ENCODE data around the gene DTX4. TPM values are rescaled to one million over a fixed set of nuclear protein-coding genes. Genes with fewer than 3 reads are reported as not detected.

The DTX4 gene
- total RNA-seq, 1 experiment from 2014 or later, result 56.7 TPM

GRCh38 chr11:59182457-59183151, 10.7 kb downstream of the DTX4 start:
- CTCF ChIA-PET, result interaction anchor here (0.9 to 4.3 kb wide), 3 partner anchors 8 to 24 kb away, joined by 3 to 57 read pairs (median 26); partner anchors contain the start of gene DTX4
- Mint-ChIP-seq H3K9me3 (ENCODE audit: low read depth, unreplicated experiment) (peaks cover 1% of the 10 kb centered on the region), H3K27ac (ENCODE audit: unreplicated experiment) (no peak overlapping the region), H3K4me1 (ENCODE audit: low read depth, unreplicated experiment) (peaks cover 58% of the 10 kb centered on the region), H3K4me3 (ENCODE audit: low read depth, unreplicated experiment) (no peak overlapping the region), H3K36me3 (ENCODE audit: insufficient read depth, unreplicated experiment) (peaks cover 64% of the 10 kb centered on the region), H3K27me3 (ENCODE audit: unreplicated experiment) (no peaks in the 10 kb centered on the region)
- no TSS peak for BruUV-seq (replicated peaks)
- peak; percentile 55 for DNase-seq
- TF ChIP-seq CTCF (IDR thresholded peaks at IDR 0.05; ENCODE audit: unreplicated experiment), result peak; percentile 38
- intact Hi-C loops (cut with micrococcal nuclease; ENCODE audit: unreplicated experiment), result no loop called here

GRCh38 chr11:59183771-59184170, 11.8 kb downstream of the DTX4 start:
- H3K9me3 Mint-ChIP-seq (ENCODE audit: low read depth, unreplicated experiment), result no peaks in the 10 kb centered on the region
- CTCF ChIA-PET, result interaction anchor here (3.8 to 4.3 kb wide), 2 partner anchors 9 to 12 kb away, joined by 26 to 57 read pairs; partner anchors contain the start of gene DTX4

GRCh38 chr11:59184691-59185339, 12.9 kb downstream of the DTX4 start:
- peak overlapping the region; percentile 72 for H3K4me3 Mint-ChIP-seq (ENCODE audit: low read depth, unreplicated experiment)
- H3K27ac Mint-ChIP-seq (ENCODE audit: unreplicated experiment), result peak overlapping the region; percentile 94
- no peaks in the 10 kb centered on the region for H3K9me3 Mint-ChIP-seq (ENCODE audit: low read depth, unreplicated experiment)
- no peaks in the 10 kb centered on the region for H3K27me3 Mint-ChIP-seq (ENCODE audit: unreplicated experiment)
- TF ChIP-seq CTCF (IDR thresholded peaks at IDR 0.05; ENCODE audit: unreplicated experiment), result no peak
- no peak for DNase-seq
- H3K4me1 Mint-ChIP-seq (ENCODE audit: low read depth, unreplicated experiment), result peaks cover 69% of the 10 kb centered on the region
- peaks cover 47% of the 10 kb centered on the region for H3K36me3 Mint-ChIP-seq (ENCODE audit: insufficient read depth, unreplicated experiment)
- no TSS peak for BruUV-seq (replicated peaks)
- CTCF ChIA-PET, result interaction anchor here (1.0 to 4.3 kb wide), 7 partner anchors 10 to 985 kb away, joined by 3 to 137 read pairs (median 10); partner anchors contain the start of gene DTX4
- intact Hi-C loops (cut with micrococcal nuclease; ENCODE audit: unreplicated experiment), result loop anchor here (5.0 kb wide), 1 partner anchor 362 kb away; no protein-coding TSS in a partner anchor

More at GRCh38 chr11:59183771-59184170, 11.8 kb downstream of the DTX4 start:
- TF ChIP-seq CTCF (IDR thresholded peaks at IDR 0.05; ENCODE audit: unreplicated experiment), result no peak
- peaks cover 58% of the 10 kb centered on the region for H3K4me1 Mint-ChIP-seq (ENCODE audit: low read depth, unreplicated experiment)
- no TSS peak for BruUV-seq (replicated peaks)
- DNase-seq, result no peak
- intact Hi-C loops (cut with micrococcal nuclease; ENCODE audit: unreplicated experiment), result no loop called here
- H3K36me3 Mint-ChIP-seq (ENCODE audit: insufficient read depth, unreplicated experiment), result peaks cover 54% of the 10 kb centered on the region
- H3K4me3 Mint-ChIP-seq (ENCODE audit: low read depth, unreplicated experiment), result peak overlapping the region; percentile 30
- no peaks in the 10 kb centered on the region for H3K27me3 Mint-ChIP-seq (ENCODE audit: unreplicated experiment)
- peak overlapping the region; percentile 70 for H3K27ac Mint-ChIP-seq (ENCODE audit: unreplicated experiment)

GRCh38 chr11:59185386-59185945, 13.5 kb downstream of the DTX4 start:
- peak overlapping the region; percentile 72 for H3K4me3 Mint-ChIP-seq (ENCODE audit: low read depth, unreplicated experiment)
- H3K4me1 Mint-ChIP-seq (ENCODE audit: low read depth, unreplicated experiment), result peaks cover 75% of the 10 kb centered on the region
- H3K27ac Mint-ChIP-seq (ENCODE audit: unreplicated experiment), result peak overlapping the region; percentile 94
- peak; percentile 34 for DNase-seq
- intact Hi-C loops (cut with micrococcal nuclease; ENCODE audit: unreplicated experiment), result loop anchor here (5.0 kb wide), 1 partner anchor 362 kb away; no protein-coding TSS in a partner anchor
- TSS peak; percentile 93 for BruUV-seq (replicated peaks)
- peaks cover 46% of the 10 kb centered on the region for H3K36me3 Mint-ChIP-seq (ENCODE audit: insufficient read depth, unreplicated experiment)
- TF ChIP-seq CTCF (IDR thresholded peaks at IDR 0.05; ENCODE audit: unreplicated experiment), result no peak
- CTCF ChIA-PET, result interaction anchor here (1.0 to 4.3 kb wide), 13 partner anchors 11 to 984 kb away, joined by 3 to 137 read pairs (median 5); partner anchors contain the start of gene DTX4
- H3K9me3 Mint-ChIP-seq (ENCODE audit: low read depth, unreplicated experiment), result no peaks in the 10 kb centered on the region
- no peaks in the 10 kb centered on the region for H3K27me3 Mint-ChIP-seq (ENCODE audit: unreplicated experiment)

All from Calu3 (cell line).